H9 (cell line): ENCODE measurements around the gene HORMAD2. TPM values are rescaled to one million over a fixed set of nuclear protein-coding genes. Genes with fewer than 3 reads are reported as not detected.

ENCODE experiments used
- DNase-seq: peaks from one replicate; pipeline ENCODE4 v3.0.0-alpha.2; 2017
- H2AFZ ChIP-seq: one replicate; pipeline ENCODE4 v1.6.1; 2013; ENCODE audit warnings: mild to moderate bottlenecking, low read length, control low read depth, moderate library complexity
- H2AK5ac ChIP-seq: 2 replicates; pipeline ENCODE4 v1.6.1; 2013; ENCODE audit warnings: low read length, control low read depth, mixed read lengths; ENCODE audit not compliant: insufficient read length
- H2BK120ac ChIP-seq: one replicate; pipeline ENCODE4 v1.6.1; 2013; ENCODE audit warnings: low read depth, mild to moderate bottlenecking, low read length, control low read depth, inconsistent platforms; ENCODE audit not compliant: poor library complexity, severe bottlenecking
- H2BK12ac ChIP-seq: 2 replicates; pipeline ENCODE4 v1.6.1; 2013; ENCODE audit warnings: low read length, control low read depth, mixed read lengths, low read depth; ENCODE audit not compliant: insufficient read length
- H2BK15ac ChIP-seq: 2 replicates; pipeline ENCODE4 v1.6.1; 2013; ENCODE audit warnings: low read depth, low read length, control low read depth
- H2BK20ac ChIP-seq: one replicate; pipeline ENCODE4 v1.6.1; 2013; ENCODE audit warnings: low read depth, mild to moderate bottlenecking, low read length, control low read depth, inconsistent platforms; ENCODE audit not compliant: poor library complexity, severe bottlenecking
- H2BK5ac ChIP-seq: 2 replicates; pipeline ENCODE4 v1.6.1; 2013; ENCODE audit warnings: low read length, control low read depth, mixed read lengths; ENCODE audit not compliant: insufficient read length
- H3K14ac ChIP-seq: 2 replicates; pipeline ENCODE4 v1.6.1; 2013; ENCODE audit warnings: low read length, control low read depth; ENCODE audit not compliant: insufficient read depth
- H3K18ac ChIP-seq: 2 replicates; pipeline ENCODE4 v1.6.1; 2013; ENCODE audit warnings: low read depth, mild to moderate bottlenecking, mixed read lengths, low read length, control low read depth; ENCODE audit not compliant: insufficient read length
- H3K23ac ChIP-seq: 2 replicates; pipeline ENCODE4 v1.6.1; 2013; ENCODE audit warnings: low read length, control low read depth, mixed read lengths, low read depth; ENCODE audit not compliant: insufficient read length
- H3K23me2 ChIP-seq: 2 replicates; pipeline ENCODE4 v1.6.1; 2013; ENCODE audit warnings: low read depth, mild to moderate bottlenecking, mixed read lengths, low read length, control low read depth; ENCODE audit not compliant: insufficient read length, poor library complexity, severe bottlenecking
- H3K27ac ChIP-seq: 2 replicates; pipeline ENCODE4 v1.5.1; 2013; ENCODE audit warnings: low read length, control low read depth, mixed read lengths, low read depth; ENCODE audit not compliant: insufficient read length
- H3K27me3 ChIP-seq: 2 replicates; pipeline ENCODE4 v1.6.1; 2013; ENCODE audit warnings: low read length, control low read depth, inconsistent platforms; ENCODE audit not compliant: insufficient read depth
- H3K4ac ChIP-seq: 2 replicates; pipeline ENCODE4 v1.6.1; 2013; ENCODE audit warnings: low read depth, mild to moderate bottlenecking, control low read depth, inconsistent platforms, low read length, moderate library complexity
- H3K4me1 ChIP-seq: 2 replicates; pipeline ENCODE4 v1.6.1; 2013; ENCODE audit warnings: low read length, control low read depth, inconsistent platforms; ENCODE audit not compliant: insufficient read depth
- H3K4me2 ChIP-seq: 2 replicates; pipeline ENCODE4 v1.6.1; 2013; ENCODE audit warnings: low read length, control low read depth, mixed read lengths; ENCODE audit not compliant: insufficient read length, insufficient read depth
- H3K56ac ChIP-seq: 2 replicates; pipeline ENCODE4 v1.6.1; 2013; ENCODE audit warnings: low read depth, mild to moderate bottlenecking, mixed read lengths, low read length, control low read depth; ENCODE audit not compliant: insufficient read length
- H3K79me1 ChIP-seq: 2 replicates; pipeline ENCODE4 v1.6.1; 2013; ENCODE audit warnings: low read depth, mild to moderate bottlenecking, moderate library complexity, low read length, control low read depth, inconsistent platforms; ENCODE audit not compliant: insufficient read depth, poor library complexity, severe bottlenecking
- H3K79me2 ChIP-seq: 2 replicates; pipeline ENCODE4 v1.6.1; 2013; ENCODE audit warnings: low read length, control low read depth, inconsistent platforms; ENCODE audit not compliant: insufficient read depth
- H3K9ac ChIP-seq: 2 replicates; pipeline ENCODE4 v1.6.1; 2013; ENCODE audit warnings: low read length, control low read depth, mixed read lengths; ENCODE audit not compliant: insufficient read length; ENCODE audit errors: extremely low read depth
- H3K9me3 ChIP-seq: one replicate; pipeline ENCODE4 v1.6.1; 2013; ENCODE audit warnings: low read depth, low read length, inconsistent platforms; ENCODE audit not compliant: control insufficient read depth
- H3T11ph ChIP-seq: one replicate; pipeline ENCODE4 v1.6.1; 2013; ENCODE audit warnings: mild to moderate bottlenecking, low read length, control low read depth, inconsistent platforms
- H4K20me1 ChIP-seq: one replicate; pipeline ENCODE4 v1.6.1; 2013; ENCODE audit not compliant: control insufficient read depth, insufficient read length, insufficient read depth
- H4K5ac ChIP-seq: 2 replicates; pipeline ENCODE4 v1.6.1; 2013; ENCODE audit warnings: low read depth, mild to moderate bottlenecking, mixed read lengths, low read length, control low read depth; ENCODE audit not compliant: insufficient read length
- H4K8ac ChIP-seq: replicated peaks from 2 replicates; pipeline ENCODE4 v1.6.1; 2013; ENCODE audit warnings: low read length, control low read depth, mixed read lengths, low read depth; ENCODE audit not compliant: insufficient read length
- H4K91ac ChIP-seq: 2 replicates; pipeline ENCODE4 v1.6.1; 2013; ENCODE audit warnings: low read depth, mild to moderate bottlenecking, moderate library complexity, mixed read lengths, low read length, control low read depth; ENCODE audit not compliant: insufficient read length
- H3K27ac Mint-ChIP-seq, 3 experiments: 2 replicates in 2 of 3; 3 replicates in 1 of 3; pipeline ENCODE4 v1.8.0; 2020 to 2021; ENCODE audit warnings: mixed read lengths in 3 of 3, mild to moderate bottlenecking in 1 of 3, moderate library complexity in 1 of 3
- H3K27me3 Mint-ChIP-seq: 2 replicates; pipeline ENCODE4 v1.8.0; 2021; ENCODE audit warnings: low read depth, mild to moderate bottlenecking, moderate library complexity, mixed read lengths
- H3K36me3 Mint-ChIP-seq, 3 experiments: 2 replicates in 2 of 3; 3 replicates in 1 of 3; pipeline ENCODE4 v1.8.0; 2020 to 2021; ENCODE audit warnings: low read depth in 3 of 3, mixed read lengths in 3 of 3; ENCODE audit not compliant: insufficient read depth in 1 of 3
- H3K4me1 Mint-ChIP-seq, 2 experiments: 2 replicates each; pipeline ENCODE4 v1.8.0; 2020; ENCODE audit warnings: mixed read lengths in 2 of 2
- H3K4me3 Mint-ChIP-seq, 2 experiments: 2 replicates in 1 of 2; 3 replicates in 1 of 2; pipeline ENCODE4 v1.8.0; 2020 to 2021; ENCODE audit warnings: mild to moderate bottlenecking in 2 of 2, mixed read lengths in 2 of 2, moderate library complexity in 1 of 2
- H3K9me3 Mint-ChIP-seq, 2 experiments: 2 replicates in 1 of 2; 3 replicates in 1 of 2; pipeline ENCODE4 v1.8.0; 2020; ENCODE audit warnings: mild to moderate bottlenecking in 2 of 2, mixed read lengths in 2 of 2, moderate library complexity in 1 of 2
- WGBS: extraction: QIAGEN DNeasy Blood & Tissue Kit; methylation state at CpG from one replicate; pipeline ENCODE4 v1.1.7; 2013; ENCODE audit warnings: missing lambda C conversion rate, low lambda C conversion rate, mixed read lengths; ENCODE audit not compliant: insufficient read length; ENCODE audit errors: extremely low coverage; 5-methylcytosine and 5-hydroxymethylcytosine counted together
- total RNA-seq: library from RNA; stranded (reverse); gene quantifications from 2 replicates; pipeline ENCODE4 v1.2.1, GENCODE V29; 2021
- TF ChIP-seq, protein P1 (sequence below): fragments of 200-600 bp; sonication (generic); conservative IDR thresholded peaks from 3 replicates; pipeline ENCODE4 v1.8.0; 2021; ENCODE audit warnings: antibody characterized with exemption, mild to moderate bottlenecking

Gene HORMAD2
- total RNA-seq, 1 experiment from 2014 or later: not detected

DNA sequence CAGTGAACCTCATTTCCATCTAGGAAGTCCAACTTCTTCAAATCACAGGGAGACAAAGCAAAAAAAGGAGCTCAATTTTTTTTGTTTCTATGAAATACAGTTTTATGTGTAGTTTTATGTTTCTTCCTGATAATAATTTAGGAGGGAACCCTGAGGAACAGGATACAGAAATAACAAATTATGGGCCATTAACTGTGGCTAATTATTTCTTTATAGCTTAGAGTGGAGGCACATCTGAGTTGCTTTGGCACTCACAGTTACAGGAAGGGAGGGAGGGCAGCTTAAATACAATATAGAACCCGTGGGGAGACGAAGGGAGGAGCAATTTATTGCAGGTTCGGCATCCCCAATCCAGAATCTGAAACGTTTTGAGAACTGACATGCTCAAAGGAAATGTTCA lies 37.1 kb upstream of the HORMAD2 start:
- no peak overlapping the region for H3K4me2 ChIP-seq
- no peak overlapping the region for H2AFZ ChIP-seq
- no peaks in the 10 kb centered on the region for H3K27me3 ChIP-seq
- H3K9ac ChIP-seq: no peak overlapping the region
- H3K23ac ChIP-seq: no peak overlapping the region
- H2AK5ac ChIP-seq: no peak overlapping the region
- H4K8ac ChIP-seq: no peak overlapping the region
- Mint-ChIP-seq H3K27me3 (no peaks in the 10 kb centered on the region; the same call in 1 of the 2 replicates), H3K4me1 (peaks cover 2% of the 10 kb centered on the region in 2 experiments; a peak in 3 of 4 replicates), H3K9me3 (no peaks in the 10 kb centered on the region), H3K4me3 (no peak overlapping the region), H3K36me3 (no peaks in the 10 kb centered on the region), H3K27ac (no peak overlapping the region)
- no peaks in the 10 kb centered on the region for H4K20me1 ChIP-seq
- no peaks in the 10 kb centered on the region for H3K23me2 ChIP-seq
- no peak overlapping the region for H2BK120ac ChIP-seq
- H3T11ph ChIP-seq: no peak overlapping the region
- H2BK15ac ChIP-seq: no peak overlapping the region
- WGBS: no CpG with 5 or more reads among the region's 4 CpGs
- no peak overlapping the region for H3K14ac ChIP-seq
- no peak overlapping the region for H3K4ac ChIP-seq
- H3K79me1 ChIP-seq: no peaks in the 10 kb centered on the region
- no peak overlapping the region for H4K5ac ChIP-seq
- TF ChIP-seq, protein P1, sequence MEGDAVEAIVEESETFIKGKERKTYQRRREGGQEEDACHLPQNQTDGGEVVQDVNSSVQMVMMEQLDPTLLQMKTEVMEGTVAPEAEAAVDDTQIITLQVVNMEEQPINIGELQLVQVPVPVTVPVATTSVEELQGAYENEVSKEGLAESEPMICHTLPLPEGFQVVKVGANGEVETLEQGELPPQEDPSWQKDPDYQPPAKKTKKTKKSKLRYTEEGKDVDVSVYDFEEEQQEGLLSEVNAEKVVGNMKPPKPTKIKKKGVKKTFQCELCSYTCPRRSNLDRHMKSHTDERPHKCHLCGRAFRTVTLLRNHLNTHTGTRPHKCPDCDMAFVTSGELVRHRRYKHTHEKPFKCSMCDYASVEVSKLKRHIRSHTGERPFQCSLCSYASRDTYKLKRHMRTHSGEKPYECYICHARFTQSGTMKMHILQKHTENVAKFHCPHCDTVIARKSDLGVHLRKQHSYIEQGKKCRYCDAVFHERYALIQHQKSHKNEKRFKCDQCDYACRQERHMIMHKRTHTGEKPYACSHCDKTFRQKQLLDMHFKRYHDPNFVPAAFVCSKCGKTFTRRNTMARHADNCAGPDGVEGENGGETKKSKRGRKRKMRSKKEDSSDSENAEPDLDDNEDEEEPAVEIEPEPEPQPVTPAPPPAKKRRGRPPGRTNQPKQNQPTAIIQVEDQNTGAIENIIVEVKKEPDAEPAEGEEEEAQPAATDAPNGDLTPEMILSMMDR: no peak
- H3K79me2 ChIP-seq: no peaks in the 10 kb centered on the region
- H3K18ac ChIP-seq: no peak overlapping the region
- H3K9me3 ChIP-seq: no peaks in the 10 kb centered on the region
- H3K56ac ChIP-seq: no peak overlapping the region
- no peak overlapping the region for H3K27ac ChIP-seq
- no peaks in the 10 kb centered on the region for H3K4me1 ChIP-seq
- DNase-seq: no peak
- no peak overlapping the region for H2BK5ac ChIP-seq
- no peak overlapping the region for H2BK12ac ChIP-seq
- H4K91ac ChIP-seq: no peak overlapping the region
- H2BK20ac ChIP-seq: no peak overlapping the region
